ENCODE measurements around the gene IFNA17. TPM values are rescaled to one million over a fixed set of nuclear protein-coding genes. Genes with fewer than 3 reads are reported as not detected.
A peak's percentile ranks its signal among the peaks of the same experiment; 100 is the strongest.
"Not testable (repeated sequence)": the region's sequence is repeated elsewhere in the genome, so short reads cannot be mapped to it uniquely, and the experiment has no call there.

The IFNA17 gene
- total and polyA plus RNA-seq, 5 donors: not detected

GRCh38 chr9:21239911-21240310, 11.9 kb upstream of the IFNA17 start, which contains the start of gene IFNA14:
Gene IFNA14 (minus strand): TSS chr9:21240005. CDS start chr9:21239935, 70 bp downstream.
- H3K9me3 ChIP-seq (ENCODE audit: control insufficient read depth, low read length): no peaks in the 10 kb centered on the region
- H3K4me3 ChIP-seq (ENCODE audit: low read length): no peak within 1 kb of the TSS
- ATAC-seq (no peak), DNase-seq (no peak)
- no peaks in the 10 kb centered on the region for H3K27me3 ChIP-seq (ENCODE audit: control insufficient read depth, insufficient read depth)
- H3K27ac ChIP-seq (ENCODE audit: low read length): no peak within 1 kb of the TSS
- WGBS: 75% methylated on average over 2 of the region's 2 CpGs
- no peaks in the 10 kb centered on the region for H3K4me1 ChIP-seq (ENCODE audit: control insufficient read depth, insufficient read depth, low read length)
- intact Hi-C loops (cut with DNase I): loop anchor here in 1 of 4 donors (10.0 kb wide), 1 partner anchor 545 kb away; no protein-coding TSS in a partner anchor

GRCh38 chr9:21236360-21236714, 8.3 kb upstream of the IFNA17 start:
- H3K4me3 ChIP-seq (ENCODE audit: low read length); H3K27ac ChIP-seq (ENCODE audit: low read length); intact Hi-C loops (cut with DNase I); H3K27me3 ChIP-seq (ENCODE audit: control insufficient read depth, insufficient read depth); H3K4me1 ChIP-seq (ENCODE audit: control insufficient read depth, insufficient read depth, low read length); DNase-seq; ATAC-seq; H3K9me3 ChIP-seq (ENCODE audit: control insufficient read depth, low read length): not testable (repeated sequence)
- WGBS: 7% methylated on average over 1 of the region's 1 CpG

- 31% methylated on average over 8 of the region's 8 CpGs for WGBS
- H3K9me3 ChIP-seq (ENCODE audit: control insufficient read depth, low read length); H3K27me3 ChIP-seq (ENCODE audit: control insufficient read depth, insufficient read depth); H3K4me1 ChIP-seq (ENCODE audit: control insufficient read depth, insufficient read depth, low read length); H3K27ac ChIP-seq (ENCODE audit: low read length); intact Hi-C loops (cut with DNase I); H3K4me3 ChIP-seq (ENCODE audit: low read length): not testable (repeated sequence)
- ATAC-seq (peak; percentile 64 to 77), DNase-seq (peak in 1 of 3 donors; percentile 45)
Measured at GRCh38 chr9:21235468-21236359, 7.7 kb upstream of the IFNA17 start.

- no peaks in the 10 kb centered on the region for H3K9me3 ChIP-seq (ENCODE audit: control insufficient read depth, low read length)
- no peaks in the 10 kb centered on the region for H3K4me1 ChIP-seq (ENCODE audit: control insufficient read depth, insufficient read depth, low read length)
- WGBS: 76% methylated on average over 4 of the region's 4 CpGs
- H3K27ac ChIP-seq (ENCODE audit: low read length): no peak overlapping the region
- H3K27me3 ChIP-seq (ENCODE audit: control insufficient read depth, insufficient read depth): no peaks in the 10 kb centered on the region
- ATAC-seq (no peak), DNase-seq (no peak)
- intact Hi-C loops (cut with DNase I): no loop called here
- no peak overlapping the region for H3K4me3 ChIP-seq (ENCODE audit: low read length)
Measured at GRCh38 chr9:21234153-21234687, 6.2 kb upstream of the IFNA17 start.

GRCh38 chr9:21233258-21233657, 5.2 kb upstream of the IFNA17 start:
- WGBS: 79% methylated on average over 2 of the region's 2 CpGs
- H3K27me3 ChIP-seq (ENCODE audit: control insufficient read depth, insufficient read depth): no peaks in the 10 kb centered on the region
- ATAC-seq (no peak), DNase-seq (no peak)
- no peak overlapping the region for H3K4me3 ChIP-seq (ENCODE audit: low read length)
- H3K27ac ChIP-seq (ENCODE audit: low read length): no peak overlapping the region
- intact Hi-C loops (cut with DNase I): no loop called here
- H3K9me3 ChIP-seq (ENCODE audit: control insufficient read depth, low read length): no peaks in the 10 kb centered on the region
- no peaks in the 10 kb centered on the region for H3K4me1 ChIP-seq (ENCODE audit: control insufficient read depth, insufficient read depth, low read length)

- DNase-seq; H3K27ac ChIP-seq (ENCODE audit: low read length); H3K4me3 ChIP-seq (ENCODE audit: low read length); ATAC-seq; H3K9me3 ChIP-seq (ENCODE audit: control insufficient read depth, low read length); H3K4me1 ChIP-seq (ENCODE audit: control insufficient read depth, insufficient read depth, low read length); intact Hi-C loops (cut with DNase I); H3K27me3 ChIP-seq (ENCODE audit: control insufficient read depth, insufficient read depth): not testable (repeated sequence)
- WGBS: 88% methylated on average over 1 of the region's 1 CpG
Measured at GRCh38 chr9:21217211-21217610, 10.8 kb downstream of the IFNA17 start, which contains the start of gene IFNA16. Gene IFNA16 (minus strand): TSS chr9:21217311. CDS start chr9:21217305, 6 bp downstream.

GRCh38 chr9:21213411-21214326, 14.4 kb downstream of the IFNA17 start:
- ATAC-seq; DNase-seq; H3K4me3 ChIP-seq (ENCODE audit: low read length); H3K27me3 ChIP-seq (ENCODE audit: control insufficient read depth, insufficient read depth); intact Hi-C loops (cut with DNase I); H3K27ac ChIP-seq (ENCODE audit: low read length); H3K9me3 ChIP-seq (ENCODE audit: control insufficient read depth, low read length); H3K4me1 ChIP-seq (ENCODE audit: control insufficient read depth, insufficient read depth, low read length): not testable (repeated sequence)
- 39% methylated on average over 5 of the region's 5 CpGs for WGBS

GRCh38 chr9:21212160-21212559, 15.9 kb downstream of the IFNA17 start:
- H3K4me1 ChIP-seq (ENCODE audit: control insufficient read depth, insufficient read depth, low read length); H3K9me3 ChIP-seq (ENCODE audit: control insufficient read depth, low read length); H3K27me3 ChIP-seq (ENCODE audit: control insufficient read depth, insufficient read depth); H3K27ac ChIP-seq (ENCODE audit: low read length); intact Hi-C loops (cut with DNase I); DNase-seq; H3K4me3 ChIP-seq (ENCODE audit: low read length): not testable (repeated sequence)
- peak in 1 of 2 donors; percentile 11 for ATAC-seq
- 59% methylated on average over 2 of the region's 2 CpGs for whole genome bisulfite sequencing

GRCh38 chr9:21210782-21211181, 17.2 kb downstream of the IFNA17 start:
- DNase-seq; H3K9me3 ChIP-seq (ENCODE audit: control insufficient read depth, low read length); H3K4me3 ChIP-seq (ENCODE audit: low read length); H3K27ac ChIP-seq (ENCODE audit: low read length); intact Hi-C loops (cut with DNase I); ATAC-seq; H3K27me3 ChIP-seq (ENCODE audit: control insufficient read depth, insufficient read depth); H3K4me1 ChIP-seq (ENCODE audit: control insufficient read depth, insufficient read depth, low read length): not testable (repeated sequence)
- WGBS: 95% methylated on average over 2 of the region's 2 CpGs

GRCh38 chr9:21210311-21210710, 17.7 kb downstream of the IFNA17 start:
- Histone ChIP-seq H3K9me3 (ENCODE audit: control insufficient read depth, low read length) (no peaks in the 10 kb centered on the region), H3K27ac (ENCODE audit: low read length) (no peak overlapping the region), H3K4me1 (ENCODE audit: control insufficient read depth, insufficient read depth, low read length) (no peaks in the 10 kb centered on the region), H3K4me3 (ENCODE audit: low read length) (no peak overlapping the region), H3K27me3 (ENCODE audit: control insufficient read depth, insufficient read depth) (no peaks in the 10 kb centered on the region)
- DNase-seq (no peak), ATAC-seq (no peak)
- intact Hi-C loops (cut with DNase I): no loop called here
- WGBS: 89% methylated on average over 7 of the region's 7 CpGs

Data from right cardiac atrium (tissue), 5 donors.